Measurements from ENCODE around the gene CAST. TPM values are rescaled to one million over a fixed set of nuclear protein-coding genes. Genes with fewer than 3 reads are reported as not detected.
A peak's percentile ranks its signal among the peaks of the same experiment; 100 is the strongest.

CAST gene
- total RNA-seq, 1 experiment from 2014 or later = 418 TPM

- intact Hi-C loops (cut with micrococcal nuclease; ENCODE audit: unreplicated experiment) = no loop called here
- H3K4me3 Mint-ChIP-seq (ENCODE audit: unreplicated experiment) = no peak overlapping the region
Observed at GRCh38 chr5:96776621-96777020, 114.4 kb downstream of the CAST start.

GRCh38 chr5:96778409-96778808 is 116.2 kb downstream of the CAST start:
- Histone ChIP-seq H3K27me3 (replicated peaks; ENCODE audit: control insufficient read depth, insufficient read depth, low read length) (no peaks in the 10 kb centered on the region), H3K4me3 (ENCODE audit: low read depth, low read length) (no peak overlapping the region), H3K36me3 (ENCODE audit: control insufficient read depth, insufficient read depth, low read length) (peaks cover 4% of the 10 kb centered on the region), H3K4me1 (peaks cover 26% of the 10 kb centered on the region), H3K9me3 (no peaks in the 10 kb centered on the region)
- POLR2A ChIA-PET = no interaction called here
- no peaks in the 10 kb centered on the region for H3K9me3 Mint-ChIP-seq (ENCODE audit: unreplicated experiment)
- DNase-seq = no peak
- no peak overlapping the region for H3K4me3 Mint-ChIP-seq (ENCODE audit: unreplicated experiment)
- no peaks in the 10 kb centered on the region for H3K27me3 Mint-ChIP-seq (ENCODE audit: insufficient read depth, unreplicated experiment)
- TF ChIP-seq CTCF (IDR thresholded peaks at IDR 0.05; ENCODE audit: insufficient read depth in 1 of 2, low read depth in 1 of 2, low read length in 1 of 2, severe bottlenecking in 1 of 2, unreplicated experiment in 1 of 2) = no peak
- no TSS peak for BruUV-seq (replicated peaks)
- peaks cover 25% of the 10 kb centered on the region for H3K4me1 Mint-ChIP-seq (ENCODE audit: low read depth, unreplicated experiment)
- intact Hi-C loops (cut with micrococcal nuclease; ENCODE audit: unreplicated experiment) = no loop called here
- peak overlapping the region; percentile 67 for H3K27ac Mint-ChIP-seq (ENCODE audit: unreplicated experiment)
- H3K36me3 Mint-ChIP-seq (ENCODE audit: insufficient read depth, unreplicated experiment) = peaks cover 81% of the 10 kb centered on the region
- CTCF ChIA-PET = no interaction called here

More at GRCh38 chr5:96776621-96777020, 114.4 kb downstream of the CAST start:
- Mint-ChIP-seq H3K9me3 (ENCODE audit: unreplicated experiment) (no peaks in the 10 kb centered on the region), H3K36me3 (ENCODE audit: insufficient read depth, unreplicated experiment) (peaks cover 85% of the 10 kb centered on the region), H3K4me1 (ENCODE audit: low read depth, unreplicated experiment) (peaks cover 24% of the 10 kb centered on the region), H3K27ac (ENCODE audit: unreplicated experiment) (no peak overlapping the region), H3K27me3 (ENCODE audit: insufficient read depth, unreplicated experiment) (no peaks in the 10 kb centered on the region)
- Histone ChIP-seq H3K9me3 (no peaks in the 10 kb centered on the region), H3K4me1 (peaks cover 23% of the 10 kb centered on the region), H3K4me3 (ENCODE audit: low read depth, low read length) (no peak overlapping the region), H3K27me3 (replicated peaks; ENCODE audit: control insufficient read depth, insufficient read depth, low read length) (no peaks in the 10 kb centered on the region), H3K36me3 (ENCODE audit: control insufficient read depth, insufficient read depth, low read length) (peaks cover 4% of the 10 kb centered on the region)
- no TSS peak for BruUV-seq (replicated peaks)
- TF ChIP-seq CTCF (IDR thresholded peaks at IDR 0.05; ENCODE audit: insufficient read depth in 1 of 2, low read depth in 1 of 2, low read length in 1 of 2, severe bottlenecking in 1 of 2, unreplicated experiment in 1 of 2) = no peak
- ChIA-PET CTCF (interaction anchor here (0.6 kb wide), 1 partner anchor 306 kb away, joined by 3 read pairs; no protein-coding TSS in a partner anchor), POLR2A (no interaction called here)
- DNase-seq = no peak

- peak in 1 of 2 experiments; percentile 25 for DNase-seq
- peaks cover 26% of the 10 kb centered on the region for H3K4me1 ChIP-seq
- peaks cover 84% of the 10 kb centered on the region for H3K36me3 Mint-ChIP-seq (ENCODE audit: insufficient read depth, unreplicated experiment)
- CTCF ChIA-PET = interaction anchor here (1.7 kb wide), 1 partner anchor 27 kb away, joined by 3 read pairs; the partner anchor contains the start of gene ERAP1
- intact Hi-C loops (cut with micrococcal nuclease; ENCODE audit: unreplicated experiment) = no loop called here
- no peaks in the 10 kb centered on the region for H3K27me3 Mint-ChIP-seq (ENCODE audit: insufficient read depth, unreplicated experiment)
- no peak overlapping the region for H3K4me3 Mint-ChIP-seq (ENCODE audit: unreplicated experiment)
- H3K9me3 Mint-ChIP-seq (ENCODE audit: unreplicated experiment) = no peaks in the 10 kb centered on the region
- no peak for TF ChIP-seq CTCF (IDR thresholded peaks at IDR 0.05; ENCODE audit: insufficient read depth in 1 of 2, low read depth in 1 of 2, low read length in 1 of 2, severe bottlenecking in 1 of 2, unreplicated experiment in 1 of 2)
- H3K4me3 ChIP-seq (ENCODE audit: low read depth, low read length) = no peak overlapping the region
- peaks cover 4% of the 10 kb centered on the region for H3K36me3 ChIP-seq (ENCODE audit: control insufficient read depth, insufficient read depth, low read length)
- POLR2A ChIA-PET = no interaction called here
- no peaks in the 10 kb centered on the region for H3K27me3 ChIP-seq (replicated peaks; ENCODE audit: control insufficient read depth, insufficient read depth, low read length)
- peak overlapping the region; percentile 2 for H3K27ac Mint-ChIP-seq (ENCODE audit: unreplicated experiment)
- H3K9me3 ChIP-seq = no peaks in the 10 kb centered on the region
- BruUV-seq (replicated peaks) = TSS peak; percentile 45
- H3K4me1 Mint-ChIP-seq (ENCODE audit: low read depth, unreplicated experiment) = peaks cover 25% of the 10 kb centered on the region
Observed at GRCh38 chr5:96780626-96781025, 118.5 kb downstream of the CAST start.

Measured in Caco-2 (cell line).